Measurements from ENCODE around the gene ZNF398.
A peak's percentile ranks its signal among the peaks of the same experiment; 100 is the strongest.

The ZNF398 gene

DNA sequence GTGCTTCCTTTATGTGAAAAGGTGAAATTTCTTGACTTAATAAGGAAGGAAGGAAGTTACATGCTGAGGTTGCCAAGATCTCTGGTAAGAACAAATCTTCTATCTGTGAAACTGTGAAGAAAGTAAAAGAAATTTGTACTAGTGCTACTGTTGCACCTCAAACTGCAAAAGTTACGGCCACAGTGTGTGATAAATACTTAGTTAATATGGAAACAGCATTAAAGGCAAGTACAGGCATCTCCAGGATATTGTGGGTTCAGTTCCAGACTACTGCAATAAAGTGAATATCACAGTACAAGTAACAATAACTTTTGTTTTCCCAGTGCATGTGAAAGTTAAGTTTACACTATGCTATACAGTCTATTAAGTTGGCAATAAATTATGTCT lies 25.3 kb downstream of the ZNF398 start:
- Histone ChIP-seq H3K4ac (ENCODE audit: low read depth in 1 of 2, low read length in 2 of 2) (no peak overlapping the region), H2BK120ac (ENCODE audit: low read depth, low read length) (no peak overlapping the region), H4K91ac (ENCODE audit: low read length) (no peak overlapping the region), H3K18ac (ENCODE audit: low read depth in 1 of 2, low read length in 2 of 2) (no peak overlapping the region), H3K23ac (ENCODE audit: low read length in 2 of 2) (no peak overlapping the region), H3K4me1 (ENCODE audit: control insufficient read depth, insufficient read depth, low read depth, low read length) (no peaks in the 10 kb centered on the region), H3K27ac (ENCODE audit: low read length, poor library complexity, severe bottlenecking) (no peak overlapping the region), H2BK5ac (ENCODE audit: low read depth, low read length, poor library complexity, severe bottlenecking) (no peak overlapping the region), H3K36me3 (ENCODE audit: control insufficient read depth in 1 of 2, insufficient read depth in 2 of 2, low read depth in 1 of 2, low read length in 2 of 2) (peaks cover 24 to 76% of the 10 kb centered on the region in 2 experiments), H3K14ac (ENCODE audit: low read length in 2 of 2) (no peak overlapping the region), H3K9ac (ENCODE audit: low read length) (no peak overlapping the region), H2BK12ac (ENCODE audit: low read length in 2 of 2) (no peak overlapping the region), H2BK15ac (ENCODE audit: low read depth, poor library complexity, severe bottlenecking) (no peak overlapping the region), H4K8ac (ENCODE audit: low read length) (no peak overlapping the region), H3K27me3 (ENCODE audit: control insufficient read depth in 1 of 2, insufficient read depth in 1 of 2, low read length in 2 of 2) (no peaks in the 10 kb centered on the region), H3K4me3 (ENCODE audit: insufficient read depth in 1 of 2, low read depth in 1 of 2, low read length in 2 of 2) (no peak overlapping the region), H3K9me3 (ENCODE audit: control insufficient read depth, low read length) (no peaks in the 10 kb centered on the region), H3K4me2 (ENCODE audit: low read length, poor library complexity, severe bottlenecking) (no peak overlapping the region), H2AFZ (ENCODE audit: low read depth, low read length) (no peak overlapping the region), H2AK5ac (ENCODE audit: low read length, severe bottlenecking) (no peak overlapping the region), H3K79me1 (replicated peaks; ENCODE audit: low read length, poor library complexity, severe bottlenecking) (peaks cover 27% of the 10 kb centered on the region)
- WGBS, result 93% methylated on average over 1 of the region's 1 CpG
- no peak for DNase-seq

DNA sequence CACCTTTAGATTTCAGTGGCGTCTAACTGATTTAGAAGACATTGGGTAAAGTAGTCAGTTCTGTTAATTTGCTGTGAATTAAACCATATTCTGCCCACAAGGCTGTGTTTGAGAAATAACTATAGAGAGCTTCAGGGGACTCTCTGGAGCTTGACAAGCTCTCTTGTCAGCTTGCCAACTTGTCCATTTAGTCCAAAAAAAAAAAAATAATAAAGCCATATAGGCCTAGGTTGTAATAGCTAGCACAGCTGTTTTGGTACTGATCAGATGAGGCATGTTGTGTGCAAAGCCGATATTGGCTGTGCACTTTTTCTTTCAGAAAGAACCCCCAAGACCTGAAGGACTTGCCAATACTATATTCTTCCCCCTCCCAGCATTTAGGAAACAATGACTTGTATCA lies 27.9 kb downstream of the ZNF398 start:
- Histone ChIP-seq H4K91ac (ENCODE audit: low read length) (no peak overlapping the region), H2BK120ac (ENCODE audit: low read depth, low read length) (no peak overlapping the region), H2AK5ac (ENCODE audit: low read length, severe bottlenecking) (no peak overlapping the region), H2BK15ac (ENCODE audit: low read depth, poor library complexity, severe bottlenecking) (no peak overlapping the region), H3K27me3 (ENCODE audit: control insufficient read depth in 1 of 2, insufficient read depth in 1 of 2, low read length in 2 of 2) (no peaks in the 10 kb centered on the region), H2AFZ (ENCODE audit: low read depth, low read length) (no peak overlapping the region), H3K23ac (ENCODE audit: low read length in 2 of 2) (no peak overlapping the region), H3K36me3 (ENCODE audit: control insufficient read depth in 1 of 2, insufficient read depth in 2 of 2, low read depth in 1 of 2, low read length in 2 of 2) (peaks cover 27 to 76% of the 10 kb centered on the region in 2 experiments), H3K9me3 (ENCODE audit: control insufficient read depth, low read length) (no peaks in the 10 kb centered on the region), H3K4me3 (ENCODE audit: insufficient read depth in 1 of 2, low read depth in 1 of 2, low read length in 2 of 2) (no peak overlapping the region), H3K4me1 (ENCODE audit: control insufficient read depth, insufficient read depth, low read depth, low read length) (peaks cover 1% of the 10 kb centered on the region), H2BK5ac (ENCODE audit: low read depth, low read length, poor library complexity, severe bottlenecking) (no peak overlapping the region), H2BK12ac (ENCODE audit: low read length in 2 of 2) (no peak overlapping the region), H3K4me2 (ENCODE audit: low read length, poor library complexity, severe bottlenecking) (no peak overlapping the region), H3K9ac (ENCODE audit: low read length) (no peak overlapping the region), H3K79me1 (replicated peaks; ENCODE audit: low read length, poor library complexity, severe bottlenecking) (peaks cover 26% of the 10 kb centered on the region), H3K14ac (ENCODE audit: low read length in 2 of 2) (no peak overlapping the region), H3K27ac (ENCODE audit: low read length, poor library complexity, severe bottlenecking) (no peak overlapping the region), H3K18ac (ENCODE audit: low read depth in 1 of 2, low read length in 2 of 2) (no peak overlapping the region), H3K4ac (ENCODE audit: low read depth in 1 of 2, low read length in 2 of 2) (no peak overlapping the region), H4K8ac (ENCODE audit: low read length) (no peak overlapping the region)
- no peak for DNase-seq
- 100% methylated on average over 1 of the region's 2 CpGs for WGBS

DNA sequence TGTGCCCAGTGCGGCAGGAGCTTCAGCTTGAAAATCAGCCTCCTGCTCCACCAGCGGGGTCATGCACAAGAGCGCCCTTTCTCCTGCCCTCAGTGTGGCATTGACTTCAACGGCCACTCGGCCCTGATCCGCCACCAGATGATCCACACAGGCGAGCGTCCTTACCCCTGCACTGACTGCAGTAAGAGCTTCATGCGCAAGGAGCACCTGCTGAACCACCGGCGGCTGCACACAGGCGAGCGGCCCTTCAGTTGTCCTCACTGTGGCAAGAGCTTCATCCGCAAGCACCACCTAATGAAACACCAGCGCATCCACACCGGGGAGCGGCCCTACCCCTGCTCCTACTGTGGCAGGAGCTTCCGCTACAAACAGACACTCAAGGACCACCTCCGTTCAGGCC lies 32.0 kb downstream of the ZNF398 start:
- Histone ChIP-seq H2AFZ (ENCODE audit: low read depth, low read length) (no peak overlapping the region), H3K36me3 (ENCODE audit: control insufficient read depth in 1 of 2, insufficient read depth in 2 of 2, low read depth in 1 of 2, low read length in 2 of 2) (peaks cover 25 to 81% of the 10 kb centered on the region in 2 experiments), H3K14ac (ENCODE audit: low read length in 2 of 2) (no peak overlapping the region), H3K18ac (ENCODE audit: low read depth in 1 of 2, low read length in 2 of 2) (no peak overlapping the region), H3K23ac (ENCODE audit: low read length in 2 of 2) (no peak overlapping the region), H2BK5ac (ENCODE audit: low read depth, low read length, poor library complexity, severe bottlenecking) (no peak overlapping the region), H3K9me3 (ENCODE audit: control insufficient read depth, low read length) (no peaks in the 10 kb centered on the region), H4K91ac (ENCODE audit: low read length) (no peak overlapping the region), H3K4me3 (ENCODE audit: insufficient read depth in 1 of 2, low read depth in 1 of 2, low read length in 2 of 2) (no peak overlapping the region), H2BK15ac (ENCODE audit: low read depth, poor library complexity, severe bottlenecking) (no peak overlapping the region), H4K8ac (ENCODE audit: low read length) (no peak overlapping the region), H3K79me1 (replicated peaks; ENCODE audit: low read length, poor library complexity, severe bottlenecking) (peaks cover 18% of the 10 kb centered on the region), H3K27ac (ENCODE audit: low read length, poor library complexity, severe bottlenecking) (no peak overlapping the region), H3K4me1 (ENCODE audit: control insufficient read depth, insufficient read depth, low read depth, low read length) (peaks cover 1% of the 10 kb centered on the region), H2AK5ac (ENCODE audit: low read length, severe bottlenecking) (no peak overlapping the region), H2BK12ac (ENCODE audit: low read length in 2 of 2) (peak overlapping the region in 1 of 2 experiments; percentile 24), H2BK120ac (ENCODE audit: low read depth, low read length) (no peak overlapping the region), H3K9ac (ENCODE audit: low read length) (no peak overlapping the region), H3K4me2 (ENCODE audit: low read length, poor library complexity, severe bottlenecking) (no peak overlapping the region), H3K27me3 (ENCODE audit: control insufficient read depth in 1 of 2, insufficient read depth in 1 of 2, low read length in 2 of 2) (no peaks in the 10 kb centered on the region), H3K4ac (ENCODE audit: low read depth in 1 of 2, low read length in 2 of 2) (no peak overlapping the region)
- no peak for DNase-seq
- over 99% methylated on average over 19 of the region's 19 CpGs for WGBS

DNA sequence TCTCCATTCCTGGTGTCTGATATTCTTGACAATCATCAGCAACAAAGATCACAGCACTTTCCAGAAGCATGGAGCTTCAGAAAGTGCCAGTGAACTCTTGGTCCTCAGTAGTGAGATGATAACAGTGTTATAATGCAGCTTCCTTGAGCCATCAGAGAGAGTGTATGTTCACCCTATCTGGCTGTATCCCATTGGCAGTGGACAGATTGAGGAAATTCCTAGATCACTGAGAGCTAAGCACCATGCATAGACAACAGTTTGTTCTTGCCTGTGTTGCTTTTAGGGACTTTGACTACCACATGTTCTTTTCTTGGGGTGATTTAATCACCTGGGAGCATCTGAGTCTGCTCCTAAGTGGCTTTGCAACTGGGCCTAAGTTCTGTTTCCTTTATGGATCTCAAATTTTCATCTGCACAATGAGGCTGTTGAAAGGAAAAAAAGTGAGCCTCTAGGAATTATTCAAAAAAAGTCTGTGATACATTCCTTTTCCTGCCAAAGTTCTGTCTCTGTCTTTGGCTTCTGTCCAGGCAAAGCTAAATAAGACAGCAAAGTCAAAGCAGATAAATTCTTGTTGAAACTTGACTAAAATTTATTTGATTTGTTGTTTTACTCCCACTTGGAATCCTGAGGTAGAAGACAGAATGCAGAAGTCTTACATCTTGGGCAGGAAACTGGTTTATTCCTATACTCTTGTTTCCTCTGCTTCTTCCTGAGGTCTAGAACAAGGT lies 33.6 kb downstream of the ZNF398 start:
- H3K4ac ChIP-seq (ENCODE audit: low read depth in 1 of 2, low read length in 2 of 2), result no peak overlapping the region
- no peak overlapping the region for H2AFZ ChIP-seq (ENCODE audit: low read depth, low read length)
- H3K4me1 ChIP-seq (ENCODE audit: control insufficient read depth, insufficient read depth, low read depth, low read length), result peaks cover 1% of the 10 kb centered on the region
- no peaks in the 10 kb centered on the region for H3K27me3 ChIP-seq (ENCODE audit: control insufficient read depth in 1 of 2, insufficient read depth in 1 of 2, low read length in 2 of 2)
- no peak overlapping the region for H3K27ac ChIP-seq (ENCODE audit: low read length, poor library complexity, severe bottlenecking)
- H4K8ac ChIP-seq (ENCODE audit: low read length), result no peak overlapping the region
- no peak overlapping the region for H2BK5ac ChIP-seq (ENCODE audit: low read depth, low read length, poor library complexity, severe bottlenecking)
- peaks cover 10% of the 10 kb centered on the region for H3K79me1 ChIP-seq (replicated peaks; ENCODE audit: low read length, poor library complexity, severe bottlenecking)
- H3K4me2 ChIP-seq (ENCODE audit: low read length, poor library complexity, severe bottlenecking), result no peak overlapping the region
- H2BK120ac ChIP-seq (ENCODE audit: low read depth, low read length), result no peak overlapping the region
- H3K18ac ChIP-seq (ENCODE audit: low read depth in 1 of 2, low read length in 2 of 2), result no peak overlapping the region
- H3K9me3 ChIP-seq (ENCODE audit: control insufficient read depth, low read length), result no peaks in the 10 kb centered on the region
- peaks cover 21 to 65% of the 10 kb centered on the region in 2 experiments for H3K36me3 ChIP-seq (ENCODE audit: control insufficient read depth in 1 of 2, insufficient read depth in 2 of 2, low read depth in 1 of 2, low read length in 2 of 2)
- no peak overlapping the region for H2BK12ac ChIP-seq (ENCODE audit: low read length in 2 of 2)
- H2BK15ac ChIP-seq (ENCODE audit: low read depth, poor library complexity, severe bottlenecking), result no peak overlapping the region
- no peak overlapping the region for H2AK5ac ChIP-seq (ENCODE audit: low read length, severe bottlenecking)
- H3K4me3 ChIP-seq (ENCODE audit: insufficient read depth in 1 of 2, low read depth in 1 of 2, low read length in 2 of 2), result no peak overlapping the region
- no peak overlapping the region for H3K9ac ChIP-seq (ENCODE audit: low read length)
- H3K23ac ChIP-seq (ENCODE audit: low read length in 2 of 2), result no peak overlapping the region
- H4K91ac ChIP-seq (ENCODE audit: low read length), result no peak overlapping the region
- no peak for DNase-seq
- no peak overlapping the region for H3K14ac ChIP-seq (ENCODE audit: low read length in 2 of 2)

All from mesenchymal stem cell (in vitro differentiated cells and primary cell).